Uterus (tissue), 4 donors: ENCODE measurements around the gene CMTM7. TPM values are rescaled to one million over a fixed set of nuclear protein-coding genes. Genes with fewer than 3 reads are reported as not detected.
"Not testable (repeated sequence)": the region's sequence is repeated elsewhere in the genome, so short reads cannot be mapped to it uniquely, and the experiment has no call there.

ENCODE experiments used
- DNase-seq, 2 donors: peaks; one replicate each; pipeline ENCODE4 v3.0.0-alpha.2; 2019 to 2020
- H3K27ac ChIP-seq, 2 donors: fragments of 200-600 bp; sonication (generic); 1 replicate in 1 of 2; 2 replicates in 1 of 2; pipeline ENCODE4 v1.5.1; 2016 to 2018
- H3K27me3 ChIP-seq, 2 donors: fragments of 200-600 bp; sonication (generic); one replicate each; pipeline ENCODE4 v1.5.1; 2018 to 2019; ENCODE audit warnings: control low read depth in 1 of 2
- H3K36me3 ChIP-seq, 2 donors: fragments of 200-600 bp; sonication (generic); one replicate each; pipeline ENCODE4 v1.5.1; 2019; ENCODE audit warnings: control low read depth in 1 of 2
- H3K4me1 ChIP-seq, 2 donors: fragments of 200-600 bp; sonication (generic); one replicate each; pipeline ENCODE4 v1.5.1; 2018 to 2019; ENCODE audit warnings: control low read depth in 1 of 2
- H3K4me3 ChIP-seq, 2 donors: fragments of 200-600 bp; sonication (generic); 1 replicate in 1 of 2; 2 replicates in 1 of 2; pipeline ENCODE4 v1.5.1; 2018 to 2019; ENCODE audit warnings: mild to moderate bottlenecking in 1 of 2
- H3K9me3 ChIP-seq, 2 donors: fragments of 200-600 bp; sonication (generic); one replicate each; pipeline ENCODE4 v1.5.1; 2019; ENCODE audit warnings: control low read depth in 1 of 2
- CTCF ChIP-seq, 4 experiments: fragments of 200-600 bp in 2 of 4; fragments of 450-650 bp in 2 of 4; sonication (generic) in 2 of 4; IDR thresholded peaks; one replicate each; pipeline ENCODE4 v1.5.1; 2016 to 2019; ENCODE audit warnings: antibody characterized with exemption in 4 of 4, mild to moderate bottlenecking in 2 of 4, moderate library complexity in 1 of 4
- POLR2A ChIP-seq, 2 donors: fragments of 450-650 bp; IDR thresholded peaks; one replicate each; pipeline ENCODE4 v1.6.1; 2016; ENCODE audit warnings: antibody characterized with exemption in 2 of 2, mild to moderate bottlenecking in 1 of 2, moderate library complexity in 1 of 2
- intact Hi-C: fragments of 100-400 bp; cut with DNase I; formaldehyde crosslinking; loops from one replicate; pipeline ENCODE4 v1.15.1; 2023; ENCODE audit warnings: low total_unique reads
- total RNA-seq, 4 donors: library from RNA; depleted of rRNA in 3 of 4; stranded (reverse); fragments of >200 nt in 3 of 4; gene quantifications; one replicate each; pipeline versions ENCODE4 v1.1.0 to v1.2.4, GENCODE V29; 2014 to 2023
- donor health status: DM: yes; HTN: yes; CAD: no.

The CMTM7 gene
- total RNA-seq, 4 donors from 2014 or later = 0.26 to 25.2 (median 13.3) TPM

GRCh38 chr3:32438596-32439344 is 47.1 kb downstream of the CMTM7 start:
- Histone ChIP-seq H3K9me3 (no peaks in the 10 kb centered on the region), H3K27ac (no peak overlapping the region), H3K4me3 (no peak overlapping the region), H3K27me3 (no peaks in the 10 kb centered on the region), H3K4me1 (no peaks in the 10 kb centered on the region), H3K36me3 (no peaks in the 10 kb centered on the region)
- DNase-seq = no peak
- intact Hi-C loops = no loop called here
- no peak for TF ChIP-seq CTCF (IDR thresholded peaks at IDR 0.05)
- no peak for TF ChIP-seq POLR2A (IDR thresholded peaks at IDR 0.05)

GRCh38 chr3:32439421-32439820 is 47.8 kb downstream of the CMTM7 start:
- H3K9me3 ChIP-seq, H3K4me3 ChIP-seq, DNase-seq, H3K27me3 ChIP-seq, H3K27ac ChIP-seq, intact Hi-C loops, H3K4me1 ChIP-seq, H3K36me3 ChIP-seq: not testable (repeated sequence)

GRCh38 chr3:32440611-32441350 is 49.1 kb downstream of the CMTM7 start:
- Histone ChIP-seq H3K36me3 (no peaks in the 10 kb centered on the region), H3K9me3 (no peaks in the 10 kb centered on the region), H3K27ac (no peak overlapping the region), H3K4me1 (no peaks in the 10 kb centered on the region), H3K4me3 (no peak overlapping the region), H3K27me3 (no peaks in the 10 kb centered on the region)
- no peak for DNase-seq
- TF ChIP-seq CTCF (IDR thresholded peaks at IDR 0.05) (no peak), POLR2A (IDR thresholded peaks at IDR 0.05) (no peak)
- intact Hi-C loops = no loop called here

GRCh38 chr3:32442766-32443165 is 51.1 kb downstream of the CMTM7 start:
- TF ChIP-seq POLR2A (IDR thresholded peaks at IDR 0.05) (no peak), CTCF (IDR thresholded peaks at IDR 0.05) (no peak)
- H3K4me3 ChIP-seq = no peak overlapping the region
- no peaks in the 10 kb centered on the region for H3K36me3 ChIP-seq
- H3K4me1 ChIP-seq = no peaks in the 10 kb centered on the region
- no peaks in the 10 kb centered on the region for H3K9me3 ChIP-seq
- no peak overlapping the region for H3K27ac ChIP-seq
- intact Hi-C loops = no loop called here
- DNase-seq = no peak
- H3K27me3 ChIP-seq = no peaks in the 10 kb centered on the region

GRCh38 chr3:32443478-32443877 is 51.8 kb downstream of the CMTM7 start:
- no peaks in the 10 kb centered on the region for H3K9me3 ChIP-seq
- no peaks in the 10 kb centered on the region for H3K4me1 ChIP-seq
- DNase-seq = no peak
- intact Hi-C loops = no loop called here
- TF ChIP-seq POLR2A (IDR thresholded peaks at IDR 0.05) = no peak
- TF ChIP-seq CTCF (IDR thresholded peaks at IDR 0.05) = no peak
- no peaks in the 10 kb centered on the region for H3K36me3 ChIP-seq
- no peaks in the 10 kb centered on the region for H3K27me3 ChIP-seq
- no peak overlapping the region for H3K27ac ChIP-seq
- no peak overlapping the region for H3K4me3 ChIP-seq
